Retinal pigment epithelial cell (primary cell): ENCODE measurements around the gene ZDHHC3.

Source experiments
- DNase-seq: peaks from one replicate; pipeline ENCODE4 v3.0.0-alpha.2; 2010; ENCODE audit warnings: low read depth
- H3K4me3 ChIP-seq: 2 replicates; pipeline ENCODE4 v1.5.1; 2011; ENCODE audit warnings: mild to moderate bottlenecking, low read length, control low read depth, moderate library complexity
- CTCF ChIP-seq: conservative IDR thresholded peaks from 2 replicates; pipeline ENCODE4 v1.5.1; 2011; ENCODE audit warnings: low read depth, low read length, control low read depth, inconsistent platforms

ZDHHC3 gene

GRCh38 chr3:44965165-44965564 lies 10.8 kb downstream of the ZDHHC3 start:
- DNase-seq = no peak
- TF ChIP-seq CTCF = no peak
- H3K4me3 ChIP-seq = no peak overlapping the region

GRCh38 chr3:44963571-44964325 lies 12.2 kb downstream of the ZDHHC3 start:
- no peak overlapping the region for H3K4me3 ChIP-seq
- DNase-seq = no peak
- no peak for TF ChIP-seq CTCF

- no peak for TF ChIP-seq CTCF
- no peak for DNase-seq
- H3K4me3 ChIP-seq = no peak overlapping the region
These were observed 13.2 kb downstream of the ZDHHC3 start for GRCh38 chr3:44962621-44963393.

- H3K4me3 ChIP-seq = no peak overlapping the region
- TF ChIP-seq CTCF = no peak
- no peak for DNase-seq
These were observed 14.1 kb downstream of the ZDHHC3 start for GRCh38 chr3:44961888-44962287.

GRCh38 chr3:44960387-44961026 lies 15.5 kb downstream of the ZDHHC3 start:
- DNase-seq = no peak
- no peak for TF ChIP-seq CTCF
- no peak overlapping the region for H3K4me3 ChIP-seq

GRCh38 chr3:44958386-44958785 lies 17.6 kb downstream of the ZDHHC3 start:
- no peak overlapping the region for H3K4me3 ChIP-seq
- DNase-seq = no peak
- no peak for TF ChIP-seq CTCF
